Peyer's patch (tissue), 4 donors: ENCODE measurements around the gene CCDC83. TPM values are rescaled to one million over a fixed set of nuclear protein-coding genes. Genes with fewer than 3 reads are reported as not detected.

Experiments
- DNase-seq, 3 donors: peaks; one replicate each; pipeline ENCODE4 v3.0.0-alpha.2; 2017 to 2019
- H3K27ac ChIP-seq, 4 donors: fragments of 200-600 bp; sonication (generic); one replicate each; pipeline ENCODE4 v1.5.1; 2016 to 2019
- H3K27me3 ChIP-seq, 2 donors: fragments of 200-600 bp; sonication (generic); one replicate each; pipeline ENCODE4 v1.5.1; 2019
- H3K36me3 ChIP-seq, 3 donors: fragments of 200-600 bp; sonication (generic); one replicate each; pipeline ENCODE4 v1.5.1; 2016 to 2019
- H3K4me1 ChIP-seq, 4 donors: fragments of 200-600 bp; sonication (generic); one replicate each; pipeline ENCODE4 v1.5.1; 2016 to 2019
- H3K4me3 ChIP-seq, 4 donors: fragments of 200-600 bp; sonication (generic); 1 replicate in 3 of 4; 2 replicates in 1 of 4; pipeline ENCODE4 v1.5.1; 2016 to 2019; ENCODE audit warnings: mild to moderate bottlenecking in 1 of 4
- H3K9me3 ChIP-seq, 4 donors: fragments of 200-600 bp; sonication (generic); one replicate each; pipeline ENCODE4 v1.5.1; 2016 to 2019; ENCODE audit warnings: mild to moderate bottlenecking in 1 of 4
- POLR2A ChIP-seq, 2 donors: fragments of 450-650 bp; IDR thresholded peaks; one replicate each; pipeline ENCODE4 v1.5.1; 2017; ENCODE audit warnings: antibody characterized with exemption in 2 of 2, mild to moderate bottlenecking in 2 of 2, moderate library complexity in 2 of 2
- total RNA-seq, 4 donors: library from RNA; depleted of rRNA; stranded (reverse); fragments of >200 nt; gene quantifications; one replicate each; pipeline ENCODE4 v1.1.0, GENCODE V29; 2016
- TF ChIP-seq, protein P1 (sequence below), 6 experiments: fragments of 450-650 bp in 4 of 6; fragments of 200-600 bp in 2 of 6; sonication (generic) in 1 of 6; IDR thresholded peaks; one replicate each; pipeline ENCODE4 v1.5.1; 2017 to 2019; ENCODE audit warnings: antibody characterized with exemption in 6 of 6, mild to moderate bottlenecking in 3 of 6, moderate library complexity in 1 of 6

CCDC83 gene
- total RNA-seq, 4 donors from 2014 or later: not detected

DNA sequence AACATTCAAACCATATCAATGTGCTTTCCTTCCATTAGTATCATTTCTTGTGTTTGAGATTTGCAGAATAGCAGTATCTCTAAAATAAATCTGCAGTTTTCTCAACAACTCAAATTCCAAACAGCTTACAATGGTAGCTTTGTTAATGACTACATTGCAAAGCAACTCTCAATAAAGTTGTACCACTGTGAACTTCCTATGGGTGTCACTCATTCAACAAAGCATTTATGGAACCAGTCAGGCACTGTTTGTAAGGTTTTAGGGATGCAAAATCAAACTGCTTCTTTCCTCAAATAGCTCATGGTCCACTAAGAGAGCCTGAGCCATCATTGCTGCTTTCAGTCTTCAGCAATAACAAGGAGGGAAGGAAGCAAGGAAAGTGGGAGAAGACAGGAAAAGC, 91.0 kb downstream of the CCDC83 start:
- no peaks in the 10 kb centered on the region for H3K9me3 ChIP-seq
- no peak overlapping the region for H3K4me3 ChIP-seq
- H3K4me1 ChIP-seq: peaks cover 0 to 6% (median 0%) of the 10 kb centered on the region in 4 donors
- DNase-seq: no peak
- no peaks in the 10 kb centered on the region for H3K27me3 ChIP-seq
- TF ChIP-seq, protein P1, sequence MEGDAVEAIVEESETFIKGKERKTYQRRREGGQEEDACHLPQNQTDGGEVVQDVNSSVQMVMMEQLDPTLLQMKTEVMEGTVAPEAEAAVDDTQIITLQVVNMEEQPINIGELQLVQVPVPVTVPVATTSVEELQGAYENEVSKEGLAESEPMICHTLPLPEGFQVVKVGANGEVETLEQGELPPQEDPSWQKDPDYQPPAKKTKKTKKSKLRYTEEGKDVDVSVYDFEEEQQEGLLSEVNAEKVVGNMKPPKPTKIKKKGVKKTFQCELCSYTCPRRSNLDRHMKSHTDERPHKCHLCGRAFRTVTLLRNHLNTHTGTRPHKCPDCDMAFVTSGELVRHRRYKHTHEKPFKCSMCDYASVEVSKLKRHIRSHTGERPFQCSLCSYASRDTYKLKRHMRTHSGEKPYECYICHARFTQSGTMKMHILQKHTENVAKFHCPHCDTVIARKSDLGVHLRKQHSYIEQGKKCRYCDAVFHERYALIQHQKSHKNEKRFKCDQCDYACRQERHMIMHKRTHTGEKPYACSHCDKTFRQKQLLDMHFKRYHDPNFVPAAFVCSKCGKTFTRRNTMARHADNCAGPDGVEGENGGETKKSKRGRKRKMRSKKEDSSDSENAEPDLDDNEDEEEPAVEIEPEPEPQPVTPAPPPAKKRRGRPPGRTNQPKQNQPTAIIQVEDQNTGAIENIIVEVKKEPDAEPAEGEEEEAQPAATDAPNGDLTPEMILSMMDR (IDR thresholded peaks at IDR 0.05): no peak
- TF ChIP-seq POLR2A (IDR thresholded peaks at IDR 0.05): no peak
- H3K36me3 ChIP-seq: no peaks in the 10 kb centered on the region
- no peak overlapping the region for H3K27ac ChIP-seq

DNA sequence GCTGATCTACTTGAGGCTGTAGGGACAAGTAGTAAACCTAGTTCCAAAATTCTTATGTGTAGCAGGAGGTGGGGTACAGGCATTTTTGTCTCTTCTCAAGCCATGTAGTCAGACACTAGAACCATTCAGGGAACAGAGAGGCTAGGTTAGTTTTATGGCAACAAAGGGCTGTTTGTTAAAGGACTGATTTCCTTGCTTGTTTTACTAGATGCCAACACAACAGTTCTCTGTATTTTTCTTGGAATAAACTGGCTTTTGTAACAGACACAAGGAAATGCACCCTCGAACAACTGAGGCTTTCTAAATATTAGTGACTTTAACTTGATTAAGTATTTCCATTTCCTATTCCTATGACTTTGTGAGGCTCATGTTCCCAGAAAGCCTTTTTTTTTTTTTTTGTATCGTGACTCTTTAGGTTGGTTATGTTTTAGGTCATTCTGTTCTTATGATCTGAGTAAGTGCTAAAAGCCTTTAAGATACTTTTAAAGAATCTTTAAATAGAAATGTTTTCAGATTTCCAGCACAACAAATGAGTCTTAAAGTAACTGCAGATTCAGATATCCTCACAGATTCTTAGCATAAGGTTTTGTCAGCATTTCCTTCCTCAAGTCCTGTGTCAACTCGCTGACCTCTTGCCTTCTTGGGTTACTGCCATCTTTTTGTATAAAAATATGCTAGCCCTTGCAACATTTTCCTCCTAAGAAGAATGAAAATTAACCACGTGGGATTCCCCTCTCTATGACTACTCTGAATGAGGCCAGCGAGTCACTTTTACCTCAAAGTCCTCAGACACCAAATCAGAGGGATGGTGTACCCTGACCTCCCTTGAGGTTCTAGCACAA, 92.5 kb downstream of the CCDC83 start:
- Histone ChIP-seq H3K9me3 (no peaks in the 10 kb centered on the region), H3K4me1 (peaks cover 0 to 6% (median 0%) of the 10 kb centered on the region in 4 donors), H3K36me3 (no peaks in the 10 kb centered on the region), H3K27me3 (no peaks in the 10 kb centered on the region), H3K4me3 (no peak overlapping the region), H3K27ac (peak overlapping the region in 2 of 4 donors; percentile 7 to 27)
- TF ChIP-seq POLR2A (IDR thresholded peaks at IDR 0.05): no peak
- TF ChIP-seq, protein P1 (IDR thresholded peaks at IDR 0.05): no peak
- DNase-seq: no peak

DNA sequence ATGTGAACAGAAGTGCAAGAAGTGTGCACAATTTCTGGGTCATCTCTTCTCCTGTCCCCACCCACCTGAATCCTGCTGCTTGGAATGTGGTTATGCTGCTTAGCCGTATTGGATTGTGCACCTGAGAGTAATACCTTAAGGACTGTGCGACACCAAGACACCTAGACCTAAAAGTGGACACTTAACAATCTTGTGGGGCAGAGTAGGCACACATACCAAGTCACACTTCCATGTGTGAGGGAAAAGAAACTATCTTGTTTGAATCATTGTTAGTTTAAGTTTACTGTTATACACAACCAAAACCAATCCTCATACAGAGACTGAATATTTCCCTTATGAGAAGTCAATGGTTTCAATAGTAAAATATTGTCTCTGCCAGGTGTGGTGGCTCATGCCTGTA, 93.7 kb downstream of the CCDC83 start:
- no peak overlapping the region for H3K27ac ChIP-seq
- no peak for DNase-seq
- no peaks in the 10 kb centered on the region for H3K27me3 ChIP-seq
- TF ChIP-seq, protein P1 (IDR thresholded peaks at IDR 0.05): no peak
- no peak for TF ChIP-seq POLR2A (IDR thresholded peaks at IDR 0.05)
- H3K36me3 ChIP-seq: no peaks in the 10 kb centered on the region
- no peaks in the 10 kb centered on the region for H3K9me3 ChIP-seq
- H3K4me3 ChIP-seq: no peak overlapping the region
- H3K4me1 ChIP-seq: peaks cover 0 to 6% (median 0%) of the 10 kb centered on the region in 4 donors

DNA sequence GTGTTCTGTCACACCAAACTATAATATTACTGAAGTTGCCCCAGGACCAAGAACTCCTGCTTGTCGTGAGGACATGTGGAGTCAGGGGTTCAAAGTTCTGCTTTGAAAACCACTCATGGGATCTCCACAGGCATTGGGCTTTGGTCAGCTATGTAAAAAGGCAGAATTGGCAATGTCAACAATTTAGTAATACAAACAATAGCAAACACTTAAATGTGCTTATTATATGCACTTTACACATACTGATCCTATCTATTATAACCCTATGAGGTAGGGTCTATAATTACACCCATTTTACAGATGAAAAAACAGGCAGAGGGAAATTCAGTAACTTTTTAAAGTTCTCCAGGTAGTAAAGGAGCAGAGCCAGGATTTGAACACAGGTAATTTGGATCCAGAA, 94.6 kb downstream of the CCDC83 start:
- Histone ChIP-seq H3K27me3 (no peaks in the 10 kb centered on the region), H3K36me3 (peaks cover 0 to 3% (median 0%) of the 10 kb centered on the region in 3 donors), H3K4me1 (peaks cover 0 to 6% (median 0%) of the 10 kb centered on the region in 4 donors), H3K4me3 (no peak overlapping the region), H3K27ac (no peak overlapping the region), H3K9me3 (no peaks in the 10 kb centered on the region)
- DNase-seq: no peak
- no peak for TF ChIP-seq POLR2A (IDR thresholded peaks at IDR 0.05)
- TF ChIP-seq, protein P1 (IDR thresholded peaks at IDR 0.05): no peak

DNA sequence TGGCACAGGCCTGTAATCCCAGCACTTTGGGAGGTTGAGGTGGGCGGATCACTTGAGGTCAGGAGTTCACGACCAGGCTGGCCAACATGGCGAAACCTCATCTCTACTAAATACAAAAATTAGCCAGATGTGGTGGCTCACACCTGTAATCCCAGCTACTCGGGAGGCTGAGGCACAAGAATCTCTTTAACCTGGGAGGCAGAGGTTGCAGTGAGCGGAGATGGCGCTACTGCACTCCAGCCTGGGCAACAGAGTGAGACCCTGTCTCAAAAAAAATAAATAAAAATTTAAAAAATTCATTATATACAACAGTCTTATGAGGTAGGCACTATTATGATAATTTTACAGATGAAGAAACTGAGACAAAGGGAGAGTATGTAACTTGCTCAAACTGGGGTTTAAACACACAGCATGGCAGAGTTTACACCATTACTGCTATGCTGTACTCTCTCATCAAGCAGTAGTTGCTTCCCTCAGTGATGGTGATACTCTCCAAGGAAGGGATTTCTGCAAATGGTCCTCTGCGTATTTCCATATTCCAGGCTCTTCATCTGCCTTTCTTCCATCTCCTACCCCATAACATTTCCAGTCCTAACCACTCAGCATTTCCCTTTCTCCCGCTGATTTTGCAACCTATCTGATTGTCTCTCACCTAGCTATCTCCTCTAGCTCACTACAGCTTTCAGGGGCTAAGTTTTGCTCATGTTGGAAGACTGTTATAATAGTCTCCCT, 95.3 kb downstream of the CCDC83 start:
- TF ChIP-seq POLR2A (IDR thresholded peaks at IDR 0.05): no peak
- TF ChIP-seq, protein P1 (IDR thresholded peaks at IDR 0.05): no peak
- Histone ChIP-seq H3K27ac (no peak overlapping the region), H3K27me3 (no peaks in the 10 kb centered on the region), H3K9me3 (no peaks in the 10 kb centered on the region), H3K4me1 (peaks cover 0 to 6% (median 0%) of the 10 kb centered on the region in 4 donors), H3K4me3 (no peak overlapping the region), H3K36me3 (peaks cover 0 to 10% (median 0%) of the 10 kb centered on the region in 3 donors)
- no peak for DNase-seq
